Renal cortical epithelial cell (primary cell): ENCODE data around the gene DCP2. TPM values are rescaled to one million over a fixed set of nuclear protein-coding genes. Genes with fewer than 3 reads are reported as not detected.
"Not testable (repeated sequence)": the region's sequence is repeated elsewhere in the genome, so short reads cannot be mapped to it uniquely, and the experiment has no call there.

ENCODE experiments used
- DNase-seq: peaks from one replicate; pipeline ENCODE4 v3.0.0-alpha.2; 2011; ENCODE audit warnings: low read depth
- total RNA-seq: library from RNA; depleted of rRNA; stranded (reverse); fragments of >200 nt; gene quantifications from 2 replicates; pipeline ENCODE4 v1.2.3, GENCODE V29; 2014

The DCP2 gene
- total RNA-seq: 48.8 and 101 TPM in 2 replicates

- peak; percentile 100 for DNase-seq
These were observed at the start of gene DCP2 for GRCh38 chr5:112976432-112977309. Gene DCP2, plus strand, starts transcription at chr5:112976798. Its CDS starts 136 bp downstream, at chr5:112976934.

GRCh38 chr5:112929336-112930081, 47.1 kb upstream of the DCP2 start:
- no peak for DNase-seq

- DNase-seq: no peak
These were observed 46.6 kb upstream of the DCP2 start for GRCh38 chr5:112930082-112930344.

- no peak for DNase-seq
These were observed 45.1 kb upstream of the DCP2 start for GRCh38 chr5:112931473-112931872.

- DNase-seq: no peak
These were observed 43.5 kb upstream of the DCP2 start for GRCh38 chr5:112933105-112933504.

GRCh38 chr5:112933651-112934365, 42.8 kb upstream of the DCP2 start:
- DNase-seq: peak; percentile 36

- no peak for DNase-seq
These were observed 42.3 kb upstream of the DCP2 start for GRCh38 chr5:112934366-112934663.

GRCh38 chr5:112935675-112936074, 40.9 kb upstream of the DCP2 start:
- no peak for DNase-seq

GRCh38 chr5:112938286-112938685, 38.3 kb upstream of the DCP2 start:
- no peak for DNase-seq

- no peak for DNase-seq
These were observed 35.9 kb upstream of the DCP2 start for GRCh38 chr5:112940670-112941069.

GRCh38 chr5:112948458-112948857, 28.1 kb upstream of the DCP2 start:
- DNase-seq: no peak

- no peak for DNase-seq
These were observed 25.4 kb upstream of the DCP2 start for GRCh38 chr5:112951124-112951702.

GRCh38 chr5:112956606-112957005, 20.0 kb upstream of the DCP2 start:
- no peak for DNase-seq

- DNase-seq: peak; percentile 48
These were observed 19.4 kb upstream of the DCP2 start for GRCh38 chr5:112957036-112957808.

- DNase-seq: peak; percentile 98
These were observed 18.2 kb upstream of the DCP2 start for GRCh38 chr5:112958093-112959088.

- peak; percentile 95 for DNase-seq
These were observed 16.7 kb upstream of the DCP2 start for GRCh38 chr5:112959872-112960271.

GRCh38 chr5:112960315-112960714, 16.3 kb upstream of the DCP2 start:
- no peak for DNase-seq

- no peak for DNase-seq
These were observed 15.6 kb upstream of the DCP2 start for GRCh38 chr5:112960863-112961504.

- not testable (repeated sequence) for DNase-seq
These were observed 13.2 kb upstream of the DCP2 start for GRCh38 chr5:112963374-112963733.

- no peak for DNase-seq
These were observed 10.8 kb upstream of the DCP2 start for GRCh38 chr5:112965733-112966306.
